HG02642 (cell line): ENCODE measurements around the gene RACGAP1.

Experiments used
- ATAC-seq: cut with Tn5 transposase; IDR thresholded peaks from one replicate; pipeline ENCODE4 v1.9.1; 2021; ENCODE audit warnings: mild to moderate bottlenecking; ENCODE audit not compliant: unreplicated experiment, poor library complexity

RACGAP1 gene

GRCh38 chr12:50056639-50056976 is 31.3 kb upstream of the RACGAP1 start:
- ATAC-seq = no peak

- no peak for ATAC-seq
Measured at GRCh38 chr12:50055831-50056638, 30.7 kb upstream of the RACGAP1 start.

GRCh38 chr12:50053583-50053982 is 28.3 kb upstream of the RACGAP1 start:
- ATAC-seq = no peak

GRCh38 chr12:50052964-50053363 is 27.7 kb upstream of the RACGAP1 start:
- no peak for ATAC-seq

GRCh38 chr12:50052544-50052943 is 27.2 kb upstream of the RACGAP1 start:
- no peak for ATAC-seq

GRCh38 chr12:50051101-50051806 is 26.0 kb upstream of the RACGAP1 start:
- ATAC-seq = no peak

GRCh38 chr12:50050410-50051098 is 25.3 kb upstream of the RACGAP1 start:
- no peak for ATAC-seq

- no peak for ATAC-seq
Measured at GRCh38 chr12:50050119-50050385, 24.8 kb upstream of the RACGAP1 start.

- no peak for ATAC-seq
Measured at GRCh38 chr12:50049254-50050118, 24.2 kb upstream of the RACGAP1 start.

GRCh38 chr12:50047693-50048250 is 22.5 kb upstream of the RACGAP1 start:
- ATAC-seq = no peak

GRCh38 chr12:50043854-50044253 is 18.6 kb upstream of the RACGAP1 start:
- no peak for ATAC-seq

- ATAC-seq = no peak
Measured at GRCh38 chr12:50043308-50043707, 18.0 kb upstream of the RACGAP1 start.

- ATAC-seq = no peak
Measured at GRCh38 chr12:50042693-50043092, 17.4 kb upstream of the RACGAP1 start.

GRCh38 chr12:50041962-50042361 is 16.7 kb upstream of the RACGAP1 start:
- no peak for ATAC-seq

- ATAC-seq = no peak
Measured at GRCh38 chr12:50041062-50041860, 16.0 kb upstream of the RACGAP1 start.

GRCh38 chr12:50040657-50041056 is 15.4 kb upstream of the RACGAP1 start:
- no peak for ATAC-seq

GRCh38 chr12:50039151-50039835 is 14.0 kb upstream of the RACGAP1 start:
- ATAC-seq = no peak

GRCh38 chr12:50038336-50038735 is 13.0 kb upstream of the RACGAP1 start:
- no peak for ATAC-seq
